DOHH2 (cell line): ENCODE measurements around the gene FGD4.
"Not testable (repeated sequence)": the region's sequence is repeated elsewhere in the genome, so short reads cannot be mapped to it uniquely, and the experiment has no call there.

Experiments
- H3F3A ChIP-seq: fragments of 200-600 bp; sonication (generic), shearing (Covaris generic); 2 replicates; pipeline ENCODE4 v1.6.0; 2016; ENCODE audit warnings: antibody characterized with exemption, mild to moderate bottlenecking; ENCODE audit not compliant: control insufficient read depth, insufficient read depth
- H3K27ac ChIP-seq: fragments of 200-600 bp; sonication (generic); 2 replicates; pipeline ENCODE4 v1.5.1; 2014; ENCODE audit warnings: low read depth, mild to moderate bottlenecking, low read length, moderate library complexity
- H3K27me3 ChIP-seq: fragments of 200-600 bp; sonication (generic); 2 replicates; pipeline ENCODE4 v1.6.1; 2014; ENCODE audit warnings: mild to moderate bottlenecking, low read length, mixed read lengths; ENCODE audit not compliant: control insufficient read depth
- H3K36me3 ChIP-seq: fragments of 200-600 bp; sonication (generic); 2 replicates; pipeline ENCODE4 v1.6.1; 2014; ENCODE audit warnings: mild to moderate bottlenecking, low read length, moderate library complexity, mixed read lengths; ENCODE audit not compliant: control insufficient read depth
- H3K4me1 ChIP-seq: fragments of 200-600 bp; sonication (generic); 2 replicates; pipeline ENCODE4 v1.6.1; 2014; ENCODE audit warnings: mild to moderate bottlenecking, low read length, mixed read lengths; ENCODE audit not compliant: control insufficient read depth
- H3K4me2 ChIP-seq: fragments of 200-600 bp; sonication (generic); 2 replicates; pipeline ENCODE4 v1.6.0; 2014; ENCODE audit warnings: mild to moderate bottlenecking, low read length, moderate library complexity
- H3K4me3 ChIP-seq: fragments of 200-600 bp; sonication (generic); 2 replicates; pipeline ENCODE4 v1.5.1; 2014; ENCODE audit warnings: mild to moderate bottlenecking, low read length, mixed read lengths
- H3K79me2 ChIP-seq: fragments of 200-600 bp; sonication (generic); 2 replicates; pipeline ENCODE4 v1.6.1; 2014; ENCODE audit warnings: mild to moderate bottlenecking, low read length, mixed read lengths; ENCODE audit not compliant: control insufficient read depth
- H3K9me2 ChIP-seq: fragments of 200-600 bp; sonication (generic); replicated peaks from 2 replicates; pipeline ENCODE4 v1.6.1; 2014; ENCODE audit warnings: mild to moderate bottlenecking, low read length, mixed read lengths; ENCODE audit not compliant: control insufficient read depth
- H3K9me3 ChIP-seq: fragments of 200-600 bp; sonication (generic); 2 replicates; pipeline ENCODE4 v1.6.1; 2014; ENCODE audit warnings: antibody characterized with exemption, low read length, mixed read lengths; ENCODE audit not compliant: control insufficient read depth, insufficient read depth
- H4K20me1 ChIP-seq: fragments of 200-600 bp; sonication (generic); 2 replicates; pipeline ENCODE4 v1.6.0; 2014; ENCODE audit warnings: low read depth, mild to moderate bottlenecking, antibody characterized with exemption, low read length, moderate library complexity; ENCODE audit not compliant: control insufficient read depth, insufficient read depth
- CTCF ChIP-seq: fragments of 200-600 bp; sonication (generic); IDR thresholded peaks from one replicate; pipeline ENCODE4 v1.5.1; 2014; ENCODE audit warnings: antibody characterized with exemption, mild to moderate bottlenecking, low read depth, low read length; ENCODE audit not compliant: poor library complexity, severe bottlenecking
- EZH2phosphoT487 ChIP-seq: fragments of 200-600 bp; sonication (generic); IDR thresholded peaks from 2 replicates; pipeline ENCODE4 v1.6.1; 2017; ENCODE audit warnings: borderline replicate concordance, mild to moderate bottlenecking, antibody characterized with exemption, low read length, moderate library complexity, mixed read lengths

The FGD4 gene

DNA sequence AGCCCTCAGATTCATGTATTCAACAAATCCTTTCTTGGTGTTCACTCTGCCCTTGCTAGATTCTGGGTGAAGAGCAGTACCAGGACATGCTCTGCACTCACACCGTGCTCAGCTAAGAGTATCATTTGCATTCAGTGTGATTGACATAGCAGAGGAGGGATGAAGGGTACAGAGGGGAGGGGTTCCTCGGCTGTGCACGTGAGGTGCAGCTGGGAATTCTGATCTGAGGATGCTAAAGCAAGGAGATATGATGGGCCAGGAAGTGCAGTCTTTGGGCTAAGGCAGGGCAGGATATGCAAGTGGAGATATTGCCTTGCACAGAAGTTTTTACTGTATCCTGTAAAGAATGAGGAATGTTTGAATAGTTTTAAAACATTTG, 108.6 kb downstream of the FGD4 start:
- Histone ChIP-seq H3F3A (peaks cover 4% of the 10 kb centered on the region; the same call in 1 of the 2 replicates), H3K27me3 (no peaks in the 10 kb centered on the region), H3K27ac (no peak overlapping the region), H3K79me2 (no peaks in the 10 kb centered on the region), H3K4me1 (peaks cover 35% of the 10 kb centered on the region), H3K36me3 (no peaks in the 10 kb centered on the region), H3K4me2 (peak overlapping the region; percentile 17), H3K4me3 (no peak overlapping the region), H3K9me2 (no peaks in the 10 kb centered on the region), H3K9me3 (no peaks in the 10 kb centered on the region), H4K20me1 (no peaks in the 10 kb centered on the region)
- no peak for TF ChIP-seq CTCF
- TF ChIP-seq EZH2phosphoT487, result no peak

GRCh38 chr12:32508626-32509025, 109.3 kb downstream of the FGD4 start:
- Histone ChIP-seq H3F3A (peaks cover 4% of the 10 kb centered on the region; the same call in 1 of the 2 replicates), H3K79me2 (no peaks in the 10 kb centered on the region), H4K20me1 (no peaks in the 10 kb centered on the region), H3K4me1 (peaks cover 33% of the 10 kb centered on the region), H3K27ac (no peak overlapping the region), H3K27me3 (no peaks in the 10 kb centered on the region), H3K9me3 (no peaks in the 10 kb centered on the region), H3K4me3 (no peak overlapping the region), H3K9me2 (no peaks in the 10 kb centered on the region), H3K36me3 (no peaks in the 10 kb centered on the region), H3K4me2 (no peak overlapping the region)
- no peak for TF ChIP-seq EZH2phosphoT487
- TF ChIP-seq CTCF, result no peak

DNA sequence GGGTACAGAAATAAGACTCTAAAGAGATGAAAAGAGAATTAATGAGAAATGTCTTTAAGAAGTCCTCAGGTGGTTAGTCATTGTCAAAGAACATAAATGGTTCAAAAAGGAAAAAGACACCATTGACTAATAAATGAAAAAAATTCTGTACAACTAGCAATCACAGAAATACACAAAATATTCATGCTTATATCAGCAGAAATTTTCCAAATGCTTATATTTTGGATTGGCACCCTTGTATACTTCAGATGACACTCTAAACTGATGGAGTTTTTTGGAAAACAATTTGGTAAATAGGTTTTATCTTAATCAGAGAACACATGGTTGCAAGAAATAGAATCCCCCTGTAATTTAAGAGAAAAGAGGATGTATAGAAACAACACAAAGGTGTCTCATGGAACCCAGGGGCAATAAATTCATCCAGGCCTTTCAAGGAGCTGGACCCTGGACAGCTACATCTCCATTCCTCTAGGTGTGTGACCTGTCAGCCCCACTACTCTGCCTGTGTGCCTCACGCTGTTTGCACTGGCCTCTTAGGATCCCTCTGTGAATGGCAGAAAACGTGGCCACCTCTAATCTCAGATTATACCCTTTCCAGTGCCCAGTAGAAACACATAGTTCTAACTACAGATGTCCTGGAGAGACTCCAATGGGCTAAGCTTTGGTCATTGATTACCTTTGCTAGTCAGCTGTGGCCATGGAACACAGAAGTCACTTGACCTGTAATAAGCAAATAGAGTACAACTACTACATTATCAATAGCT, 110.2 kb downstream of the FGD4 start:
- Histone ChIP-seq H3K9me2 (no peaks in the 10 kb centered on the region), H3K4me2 (no peak overlapping the region), H3K27me3 (no peaks in the 10 kb centered on the region), H3K9me3 (no peaks in the 10 kb centered on the region), H3K79me2 (no peaks in the 10 kb centered on the region), H3K4me1 (peaks cover 30% of the 10 kb centered on the region), H3K36me3 (no peaks in the 10 kb centered on the region), H3K4me3 (no peak overlapping the region), H3F3A (peaks cover 6% of the 10 kb centered on the region; the same call in 1 of the 2 replicates), H4K20me1 (no peaks in the 10 kb centered on the region), H3K27ac (no peak overlapping the region)
- TF ChIP-seq CTCF (no peak), EZH2phosphoT487 (no peak)

DNA sequence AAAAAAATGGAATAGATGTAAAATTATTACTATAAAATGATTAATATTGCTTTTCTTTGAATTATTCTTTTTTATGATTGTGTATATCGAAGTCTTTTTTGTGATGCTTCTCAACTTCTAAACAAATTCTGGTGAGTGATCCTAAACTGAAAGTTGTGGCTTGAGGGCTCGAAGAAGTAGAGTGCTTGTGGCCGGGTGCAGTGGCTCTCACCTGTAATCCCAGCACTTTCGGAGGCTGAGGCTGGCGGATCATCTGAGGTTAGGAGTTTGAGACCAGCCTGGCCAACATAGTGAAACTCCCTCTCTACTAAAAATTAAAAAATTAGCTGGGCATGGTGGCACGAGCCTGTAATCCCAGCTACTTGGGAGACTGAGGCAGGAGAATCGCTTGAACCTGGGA, 112.6 kb downstream of the FGD4 start:
- not testable (repeated sequence) for H3K79me2 ChIP-seq, H3K9me3 ChIP-seq, H3K36me3 ChIP-seq, H3K4me3 ChIP-seq, H3K27me3 ChIP-seq, H3K9me2 ChIP-seq, H4K20me1 ChIP-seq, H3K27ac ChIP-seq, H3K4me2 ChIP-seq
- peaks cover 19% of the 10 kb centered on the region for H3F3A ChIP-seq
- peaks cover 38% of the 10 kb centered on the region for H3K4me1 ChIP-seq
